Upper lobe of right lung (tissue), 1 donor: Measurements from ENCODE around the gene PTPN23. TPM values are rescaled to one million over a fixed set of nuclear protein-coding genes. Genes with fewer than 3 reads are reported as not detected.
A peak's percentile ranks its signal among the peaks of the same experiment; 100 is the strongest.

Source experiments
- ATAC-seq: fragments of 200-7000 bp; cut with Tn5 transposase; one replicate; pipeline ENCODE4 v1.9.1; 2020; ENCODE audit warnings: mild to moderate bottlenecking, moderate library complexity
- DNase-seq: peaks from one replicate; pipeline ENCODE4 v3.0.0-alpha.2; 2020
- H3K27ac ChIP-seq: fragments of 200-600 bp; one replicate; pipeline ENCODE4 v1.8.0; 2022
- H3K27me3 ChIP-seq: fragments of 200-600 bp; one replicate; pipeline ENCODE4 v1.8.0; 2022; ENCODE audit warnings: mild to moderate bottlenecking
- H3K36me3 ChIP-seq: fragments of 200-600 bp; one replicate; pipeline ENCODE4 v1.8.0; 2022
- H3K4me1 ChIP-seq: fragments of 200-600 bp; one replicate; pipeline ENCODE4 v1.8.0; 2022
- H3K4me3 ChIP-seq: fragments of 200-600 bp; one replicate; pipeline ENCODE4 v1.8.0; 2022; ENCODE audit warnings: mild to moderate bottlenecking
- H3K9me3 ChIP-seq: fragments of 200-600 bp; one replicate; pipeline ENCODE4 v1.8.0; 2022
- CTCF ChIP-seq: fragments of 200-600 bp; IDR thresholded peaks from one replicate; pipeline ENCODE4 v1.8.0; 2022; ENCODE audit warnings: antibody characterized with exemption
- intact Hi-C: fragments of 100-400 bp; cut with DNase I; formaldehyde crosslinking; loops from one replicate; pipeline ENCODE4 v1.11.0; 2022
- total RNA-seq: library from RNA; stranded (reverse); fragmentation: NEBNext Ultra II Directional; extraction: Animal tissue kit (Norgen Biotek cat#: 25700); gene quantifications from one replicate; pipeline ENCODE4 v1.2.1, GENCODE V29; 2021
- donor health status: DM: no; HTN: yes; CAD: no; lungs with severe emphysema.

Gene PTPN23
- total RNA-seq, 1 donor from 2014 or later, result 56.2 TPM

GRCh38 chr3:47340866-47341265, 40.0 kb upstream of the PTPN23 start:
- ATAC-seq (no peak), DNase-seq (no peak)
- Histone ChIP-seq H3K36me3 (peaks cover 88% of the 10 kb centered on the region), H3K27ac (no peak overlapping the region), H3K4me1 (no peaks in the 10 kb centered on the region), H3K4me3 (no peak overlapping the region), H3K9me3 (no peaks in the 10 kb centered on the region), H3K27me3 (no peaks in the 10 kb centered on the region)
- intact Hi-C loops, result no loop called here
- TF ChIP-seq CTCF, result no peak

- Histone ChIP-seq H3K27me3 (no peaks in the 10 kb centered on the region), H3K9me3 (no peaks in the 10 kb centered on the region), H3K4me3 (no peak overlapping the region), H3K4me1 (no peaks in the 10 kb centered on the region), H3K36me3 (peaks cover 77% of the 10 kb centered on the region), H3K27ac (no peak overlapping the region)
- TF ChIP-seq CTCF, result no peak
- no peak for ATAC-seq
- intact Hi-C loops, result no loop called here
- no peak for DNase-seq
Observed at GRCh38 chr3:47342151-47342550, 38.7 kb upstream of the PTPN23 start.

GRCh38 chr3:47342812-47343211, 38.0 kb upstream of the PTPN23 start:
- no peak for ATAC-seq

GRCh38 chr3:47343471-47343971, 37.3 kb upstream of the PTPN23 start:
- DNase-seq (no peak), ATAC-seq (no peak)
- TF ChIP-seq CTCF, result no peak
- Histone ChIP-seq H3K27me3 (no peaks in the 10 kb centered on the region), H3K9me3 (no peaks in the 10 kb centered on the region), H3K36me3 (peaks cover 63% of the 10 kb centered on the region), H3K4me1 (peaks cover 5% of the 10 kb centered on the region), H3K27ac (no peak overlapping the region), H3K4me3 (no peak overlapping the region)
- intact Hi-C loops, result no loop called here

More at GRCh38 chr3:47342812-47343211, 38.0 kb upstream of the PTPN23 start:
- intact Hi-C loops, result no loop called here
- DNase-seq, result no peak
- Histone ChIP-seq H3K9me3 (no peaks in the 10 kb centered on the region), H3K4me3 (no peak overlapping the region), H3K36me3 (peaks cover 70% of the 10 kb centered on the region), H3K27me3 (no peaks in the 10 kb centered on the region), H3K27ac (no peak overlapping the region), H3K4me1 (peaks cover 5% of the 10 kb centered on the region)
- no peak for TF ChIP-seq CTCF

GRCh38 chr3:47344971-47345370, 35.9 kb upstream of the PTPN23 start:
- intact Hi-C loops, result no loop called here
- no peak overlapping the region for H3K27ac ChIP-seq
- no peaks in the 10 kb centered on the region for H3K27me3 ChIP-seq
- no peak for TF ChIP-seq CTCF
- H3K4me3 ChIP-seq, result no peak overlapping the region
- H3K4me1 ChIP-seq, result peaks cover 5% of the 10 kb centered on the region
- H3K9me3 ChIP-seq, result no peaks in the 10 kb centered on the region
- ATAC-seq (no peak), DNase-seq (no peak)
- H3K36me3 ChIP-seq, result peaks cover 49% of the 10 kb centered on the region

- ATAC-seq, result peak; percentile 84
- no peaks in the 10 kb centered on the region for H3K9me3 ChIP-seq
- peaks cover 5% of the 10 kb centered on the region for H3K4me1 ChIP-seq
- intact Hi-C loops, result no loop called here
- no peaks in the 10 kb centered on the region for H3K27me3 ChIP-seq
- no peak for DNase-seq
- no peak for TF ChIP-seq CTCF
- H3K36me3 ChIP-seq, result peaks cover 33% of the 10 kb centered on the region
- H3K4me3 ChIP-seq, result no peak overlapping the region
- no peak overlapping the region for H3K27ac ChIP-seq
Observed at GRCh38 chr3:47347217-47347801, 33.5 kb upstream of the PTPN23 start.
